Endometrial microvascular endothelial cells (primary cell): ENCODE data around the gene DGKD. TPM values are rescaled to one million over a fixed set of nuclear protein-coding genes. Genes with fewer than 3 reads are reported as not detected.

Experiments
- in situ Hi-C: cut with HindIII; loops from 2 replicates; pipeline ENCODE4 v1.10.0; 2017; ENCODE audit warnings: low sequenced_read_pairs, low pct_unique_long_range_greater_than_20kb; ENCODE audit errors: inconsistent ontology term
- total RNA-seq: library from RNA; depleted of rRNA; stranded (reverse); fragments of >200 nt; gene quantifications from one replicate; pipeline ENCODE4 v1.2.3, GENCODE V29; 2015; ENCODE audit errors: inconsistent ontology term

Gene DGKD
- total RNA-seq, 1 donor from 2014 or later: 4.7 TPM

DNA sequence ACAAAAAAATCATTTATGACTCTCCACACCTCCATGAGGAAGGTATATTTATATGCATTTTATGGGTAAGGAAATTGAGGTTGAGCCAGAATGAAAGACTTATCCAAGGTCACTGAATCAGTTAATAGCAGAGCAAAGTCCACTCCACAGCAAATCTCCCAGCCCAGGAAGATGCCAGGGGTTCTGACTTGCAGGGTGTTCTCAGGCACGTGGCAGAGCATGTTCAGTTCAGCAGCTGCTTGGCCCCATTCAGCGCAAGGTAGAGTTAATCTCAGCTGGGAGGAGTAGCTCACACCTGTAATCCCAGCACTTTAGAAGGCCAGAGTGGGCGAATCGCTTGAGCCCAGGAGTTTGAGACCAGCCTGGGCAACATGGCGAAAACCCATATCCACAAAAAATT, 17.8 kb upstream of the DGKD start:
- in situ Hi-C loops: no loop called here

DNA sequence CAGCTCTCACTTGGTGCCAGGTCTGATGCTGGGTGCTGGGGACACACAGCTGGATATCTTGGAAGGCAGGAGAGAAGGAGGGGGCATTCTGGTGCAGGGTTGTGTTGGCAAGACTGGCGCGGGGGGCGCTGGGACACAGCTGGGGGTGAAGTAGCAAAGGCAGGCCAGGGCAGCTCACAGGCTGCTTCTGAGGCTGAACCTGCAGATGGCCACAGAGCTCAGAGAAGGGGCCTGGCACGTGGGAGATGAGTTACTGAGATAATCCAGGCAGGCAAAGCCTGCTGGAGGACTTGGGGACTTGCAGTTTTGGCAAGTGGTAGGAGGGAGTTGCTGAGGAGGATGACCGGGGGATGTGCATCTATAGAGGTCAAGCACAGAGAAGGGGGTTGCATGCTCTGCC, 16.2 kb upstream of the DGKD start:
- in situ Hi-C loops: no loop called here

DNA sequence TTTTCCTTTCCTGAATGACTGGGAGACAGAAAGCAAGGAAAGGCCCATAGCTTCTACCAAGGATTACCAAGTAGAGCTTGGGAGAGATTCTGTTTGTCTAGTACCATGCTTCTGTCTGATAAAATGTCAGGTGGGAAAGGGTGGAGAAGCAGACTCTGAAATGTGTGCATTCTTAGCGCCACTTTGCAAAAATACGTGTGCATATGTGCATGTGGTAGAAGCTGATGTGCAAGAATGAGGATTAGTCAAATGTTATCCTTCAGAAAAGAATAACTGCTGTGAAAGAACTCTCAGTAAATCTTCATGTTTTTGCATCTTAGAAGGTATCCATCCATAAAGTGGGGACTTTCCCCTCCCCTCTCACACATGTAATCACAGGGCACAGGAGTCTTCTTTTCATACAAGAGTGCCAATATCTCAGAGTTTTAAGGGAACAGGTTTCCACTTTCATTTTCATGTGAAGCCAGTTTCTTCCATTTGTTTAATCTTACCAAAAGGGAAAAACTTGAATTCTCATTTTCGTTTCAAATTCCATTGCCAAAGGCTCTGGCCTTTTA, 15.4 kb upstream of the DGKD start:
- in situ Hi-C loops: no loop called here

DNA sequence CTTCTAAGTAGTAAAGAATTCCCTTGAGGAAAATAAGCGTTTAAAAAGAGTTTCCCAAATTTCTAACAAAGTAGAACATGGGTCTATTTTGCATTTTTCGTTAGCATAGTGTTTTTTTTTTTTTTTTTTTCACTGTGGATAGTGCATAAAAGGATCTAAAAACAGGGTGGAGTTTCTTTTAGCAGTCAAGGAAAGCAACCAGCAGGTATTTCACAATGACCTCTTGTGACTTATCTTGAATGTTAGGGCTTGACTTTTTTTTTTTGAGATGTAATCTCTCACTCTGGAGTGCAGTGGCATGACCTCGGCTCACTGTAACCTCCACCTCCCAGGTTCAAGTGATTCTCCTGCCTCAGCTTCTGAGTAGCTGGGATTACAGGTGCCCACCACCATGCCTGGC, 14.9 kb upstream of the DGKD start:
- in situ Hi-C loops: no loop called here

DNA sequence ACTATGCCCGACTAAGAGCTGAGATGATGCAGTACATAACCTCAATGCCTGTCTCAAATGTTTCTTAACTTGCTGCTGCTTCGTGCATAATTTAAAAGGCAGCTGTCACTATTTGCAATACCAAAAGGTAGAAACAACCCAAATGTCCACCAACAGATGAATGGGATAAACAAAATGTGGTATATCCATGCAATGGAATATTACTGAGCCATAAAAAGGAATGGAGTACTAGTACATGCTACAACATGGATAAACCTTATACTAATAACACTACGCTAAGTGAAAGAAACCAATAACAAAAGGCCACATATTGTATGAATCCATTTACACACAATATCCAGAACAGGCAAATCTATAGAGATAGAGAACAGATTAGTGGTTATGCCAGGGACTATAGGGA, 13.0 kb upstream of the DGKD start:
- in situ Hi-C loops: no loop called here

DNA sequence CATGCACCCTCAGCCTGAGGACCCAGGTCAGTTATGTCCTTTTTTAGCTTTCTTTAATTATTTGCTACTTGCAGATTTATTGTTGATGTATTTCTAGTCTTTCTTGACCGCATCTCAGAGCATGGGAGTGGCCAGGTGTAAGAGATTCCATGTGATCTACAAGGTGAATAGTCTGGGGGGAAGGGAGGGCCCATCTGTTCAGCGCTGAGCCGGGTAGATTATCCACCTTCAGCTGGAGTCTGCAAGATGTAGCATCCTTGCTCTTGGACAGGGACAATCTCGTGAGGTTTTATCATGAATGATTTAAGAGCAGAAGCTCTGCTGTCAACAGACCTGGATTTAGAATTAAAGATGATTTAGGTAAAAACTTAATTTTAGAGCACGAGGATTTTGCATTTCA, 12.0 kb upstream of the DGKD start:
- in situ Hi-C loops: no loop called here

DNA sequence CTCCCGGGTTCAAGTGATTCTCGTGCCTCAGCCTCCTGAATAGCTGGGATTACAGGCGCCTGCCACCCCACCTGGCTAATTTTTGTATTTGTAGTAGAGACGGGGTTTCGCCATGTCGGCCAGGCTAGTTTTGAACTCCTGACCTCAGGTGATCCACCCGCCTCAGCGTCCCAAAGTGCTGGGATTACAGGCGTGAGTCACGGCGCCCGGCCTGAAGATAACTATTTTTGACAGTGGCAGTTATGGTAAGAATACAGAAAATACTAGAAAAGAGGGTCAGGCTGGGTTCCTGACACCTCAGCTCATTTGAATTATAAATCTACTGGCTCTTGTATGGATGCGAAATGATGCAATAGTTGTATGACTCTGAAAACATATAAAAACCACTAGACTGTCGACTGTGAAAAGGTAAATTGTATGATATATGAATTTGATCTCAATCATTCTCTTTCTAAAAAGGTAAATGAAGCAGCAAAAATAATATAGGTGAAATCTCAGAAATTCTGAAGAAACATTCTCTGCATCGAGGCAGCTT, 11.1 kb upstream of the DGKD start:
- in situ Hi-C loops: no loop called here

DNA sequence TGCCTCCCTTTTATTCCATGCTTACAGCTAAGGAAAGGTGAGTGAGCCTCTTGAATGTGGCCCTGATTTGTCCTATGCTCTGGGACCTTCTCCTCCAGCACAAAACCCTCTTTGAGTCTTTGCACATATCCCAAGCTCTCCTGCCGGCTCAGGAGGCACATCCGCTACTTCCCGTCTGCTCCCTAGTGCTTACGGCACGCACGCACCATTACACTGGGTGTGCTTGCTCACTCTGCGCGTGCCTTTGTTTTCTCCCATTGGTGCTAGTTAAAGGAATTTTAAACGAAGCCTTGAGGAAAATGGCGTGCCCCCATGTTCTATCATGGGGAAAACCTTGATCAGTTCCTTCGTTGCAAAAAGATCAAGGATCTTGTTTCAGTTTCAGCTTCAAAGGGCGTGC, 7.9 kb upstream of the DGKD start:
- in situ Hi-C loops: no loop called here

DNA sequence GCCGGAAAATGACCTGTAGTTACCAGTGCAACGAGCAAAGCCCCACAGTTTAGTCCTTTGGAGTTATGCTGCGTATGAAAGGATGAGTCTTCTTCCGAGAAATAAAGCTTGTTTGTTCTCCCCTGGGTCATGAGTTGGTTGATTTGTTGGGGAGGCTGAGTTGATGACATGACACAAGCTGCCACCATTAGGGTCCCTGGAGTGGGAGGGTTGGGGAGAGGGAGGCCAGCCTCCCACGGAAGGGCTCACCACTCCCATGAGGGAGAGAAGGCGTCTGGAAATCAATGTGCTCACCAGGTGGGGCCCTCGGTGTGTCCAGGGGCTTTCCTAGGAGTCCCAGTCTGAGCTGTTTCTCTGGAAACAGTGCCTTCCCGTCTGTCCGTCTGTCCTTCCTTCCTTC, 7.4 kb upstream of the DGKD start:
- in situ Hi-C loops: no loop called here

DNA sequence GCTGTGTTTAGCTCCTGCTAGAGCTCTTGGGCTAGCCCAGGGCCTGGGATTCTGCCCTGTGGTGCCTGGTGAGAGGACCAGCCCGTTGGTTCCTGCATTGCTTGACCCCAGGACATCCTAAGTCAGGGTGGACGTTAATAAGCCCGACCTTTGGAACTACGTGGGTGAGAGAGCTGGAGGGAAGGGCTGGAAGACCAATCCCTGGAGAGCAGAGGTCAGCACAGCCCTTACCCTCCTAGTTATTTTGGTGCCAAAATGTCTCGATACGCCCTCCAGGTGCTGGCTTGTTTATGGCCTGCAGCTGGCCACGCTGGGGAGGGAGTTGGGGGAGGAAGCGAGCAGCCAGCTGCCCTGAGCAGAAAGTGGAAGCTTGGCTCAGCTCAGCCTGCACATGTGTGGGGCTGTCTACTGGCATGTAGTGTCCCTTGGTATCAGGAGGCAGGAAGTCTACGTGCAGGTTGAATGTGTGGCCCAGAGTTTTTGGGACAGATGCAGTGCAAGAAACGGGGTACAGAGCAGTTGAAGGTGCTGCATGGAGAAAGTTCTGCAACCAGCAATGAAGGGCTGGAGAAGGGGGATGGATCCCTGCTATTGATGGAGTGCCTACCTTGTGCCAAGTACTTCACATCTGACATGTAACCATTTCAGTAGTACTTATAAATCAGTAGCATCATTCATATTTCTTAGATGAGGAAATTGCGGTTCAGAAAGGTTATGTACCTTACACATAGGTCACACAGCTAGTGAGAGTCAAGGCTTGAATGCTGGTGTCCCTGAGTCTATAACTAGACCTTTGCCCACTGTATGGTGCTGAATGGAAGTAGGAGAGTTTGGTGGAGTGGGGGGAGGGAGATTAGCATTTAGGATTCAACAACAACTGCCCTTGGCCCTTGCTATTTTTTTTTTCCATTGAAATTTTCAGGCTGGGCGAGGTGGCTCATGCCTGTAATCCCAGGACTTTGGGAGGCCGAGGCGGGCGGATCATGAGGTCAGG, 5.0 kb upstream of the DGKD start:
- in situ Hi-C loops: no loop called here

DNA sequence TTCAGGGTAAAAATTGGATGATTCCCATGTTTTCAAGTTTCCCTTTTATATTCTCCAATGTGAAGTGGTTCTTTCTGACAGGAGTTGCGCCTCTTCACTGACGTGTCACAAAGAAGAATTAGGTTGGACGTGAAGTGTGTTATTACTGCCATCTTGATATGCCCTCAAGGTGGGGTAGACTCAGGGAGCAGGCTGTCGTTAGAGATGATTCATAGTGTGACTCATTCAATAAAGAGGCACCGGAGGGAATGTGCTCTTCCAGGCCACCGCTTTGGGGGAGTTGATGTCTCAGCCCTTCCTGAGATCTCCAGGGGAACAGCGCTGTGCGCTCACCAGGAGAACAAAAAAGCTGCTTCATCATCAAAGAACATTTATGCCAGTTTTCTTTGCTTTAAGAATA, 3.6 kb upstream of the DGKD start:
- in situ Hi-C loops: no loop called here

DNA sequence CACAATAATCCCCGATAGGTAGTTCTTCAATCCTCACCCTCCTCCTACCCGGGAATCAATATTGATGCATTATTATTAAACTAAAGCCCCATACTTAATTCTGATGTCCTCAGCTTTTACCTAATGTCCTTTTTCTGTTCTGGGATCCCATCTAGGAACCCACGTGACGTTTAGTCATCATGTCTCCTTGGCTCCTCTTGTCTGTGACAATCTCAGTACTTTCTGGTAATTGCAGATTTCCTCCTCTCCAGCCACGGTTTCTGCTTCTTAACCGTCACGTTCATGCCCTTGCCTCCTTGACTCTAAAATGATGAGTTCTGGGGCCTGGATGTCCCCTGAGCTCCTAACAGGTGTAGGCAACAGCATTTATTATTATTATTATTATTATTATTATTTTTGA, 2.9 kb upstream of the DGKD start:
- in situ Hi-C loops: no loop called here

DNA sequence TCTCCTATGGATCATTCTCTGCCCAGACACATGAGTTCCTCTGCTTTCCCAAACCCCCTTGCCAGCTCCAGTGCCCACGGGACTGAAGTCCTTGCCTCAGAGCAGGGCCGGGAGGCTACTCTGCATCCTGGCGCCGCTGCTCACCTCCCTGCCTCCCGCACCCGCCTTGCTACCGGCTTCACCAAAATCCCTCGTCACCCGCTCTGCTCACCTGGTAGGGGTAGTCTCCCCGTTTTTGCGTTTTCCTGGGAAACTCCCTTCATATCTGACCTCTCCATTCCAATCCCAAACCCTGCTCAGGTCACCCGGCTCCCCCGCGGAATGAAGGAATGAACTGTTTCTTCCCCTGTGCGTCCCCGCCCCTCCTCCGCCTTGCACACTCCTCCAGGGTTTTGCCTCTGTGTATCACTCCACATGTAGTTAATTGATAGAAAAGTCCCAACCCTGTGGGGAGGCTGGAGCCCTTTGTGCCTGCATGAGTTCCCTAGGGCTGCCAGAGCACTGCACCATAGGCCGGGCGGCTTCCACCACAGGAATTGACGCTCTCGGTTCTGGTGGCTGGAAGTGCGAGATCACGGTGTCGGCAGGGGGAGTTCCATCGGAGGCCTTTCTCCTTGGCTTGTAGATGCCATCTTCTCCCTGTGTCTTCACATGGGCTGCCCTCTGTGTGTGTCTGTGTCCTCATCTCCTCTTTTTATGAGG, 2.0 kb upstream of the DGKD start:
- in situ Hi-C loops: no loop called here

DNA sequence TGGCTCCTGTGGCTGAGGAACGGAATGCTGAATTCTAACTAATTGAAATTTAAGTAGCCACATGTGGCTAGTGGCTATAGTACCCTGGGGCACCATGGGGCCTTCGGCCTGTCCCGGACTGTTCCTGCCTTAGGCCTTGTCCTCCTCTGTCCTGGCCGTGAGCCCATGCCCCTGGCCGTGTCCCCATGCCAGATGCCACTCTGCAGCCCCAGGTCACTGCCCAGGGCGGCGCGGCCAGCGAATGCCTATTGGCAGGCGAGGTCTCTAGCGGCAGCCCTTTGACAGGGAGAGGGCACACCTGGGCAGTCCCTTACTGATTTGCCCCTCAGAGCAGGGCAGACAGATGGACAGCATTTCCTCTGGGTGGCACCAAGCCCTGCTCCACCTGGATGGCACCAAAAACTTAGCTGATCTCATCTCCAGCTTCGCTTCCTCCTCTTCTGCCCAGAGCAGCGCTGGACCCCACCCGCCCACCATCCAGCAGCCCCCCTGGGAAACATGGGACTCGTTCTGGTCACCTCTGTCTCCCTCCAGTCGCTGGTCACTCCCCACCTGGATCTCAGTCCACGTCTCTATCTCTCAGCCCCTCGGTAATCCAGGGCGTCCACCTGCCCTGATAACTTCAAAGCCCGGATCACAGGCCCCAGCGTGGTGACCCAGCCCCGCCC, 1.1 kb upstream of the DGKD start:
- in situ Hi-C loops: no loop called here

DNA sequence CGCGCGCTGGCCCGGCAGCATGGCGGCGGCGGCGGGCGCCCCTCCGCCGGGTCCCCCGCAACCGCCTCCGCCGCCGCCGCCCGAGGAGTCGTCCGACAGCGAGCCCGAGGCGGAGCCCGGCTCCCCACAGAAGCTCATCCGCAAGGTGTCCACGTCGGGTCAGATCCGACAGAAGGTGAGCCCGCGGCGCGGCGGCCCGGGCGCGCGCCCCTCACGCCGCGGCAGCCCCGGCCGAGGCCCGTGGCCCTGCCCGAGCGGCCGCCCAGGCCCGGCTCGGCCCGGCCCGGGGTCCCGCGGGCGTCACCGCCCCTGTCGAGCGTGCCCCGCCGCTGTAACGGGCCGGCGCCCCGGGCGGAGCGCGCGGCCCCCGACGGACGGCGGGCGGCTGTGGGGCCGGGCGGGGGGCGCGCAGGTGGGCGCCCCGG, 218 bp downstream of the DGKD start:
- in situ Hi-C loops: no loop called here

DNA sequence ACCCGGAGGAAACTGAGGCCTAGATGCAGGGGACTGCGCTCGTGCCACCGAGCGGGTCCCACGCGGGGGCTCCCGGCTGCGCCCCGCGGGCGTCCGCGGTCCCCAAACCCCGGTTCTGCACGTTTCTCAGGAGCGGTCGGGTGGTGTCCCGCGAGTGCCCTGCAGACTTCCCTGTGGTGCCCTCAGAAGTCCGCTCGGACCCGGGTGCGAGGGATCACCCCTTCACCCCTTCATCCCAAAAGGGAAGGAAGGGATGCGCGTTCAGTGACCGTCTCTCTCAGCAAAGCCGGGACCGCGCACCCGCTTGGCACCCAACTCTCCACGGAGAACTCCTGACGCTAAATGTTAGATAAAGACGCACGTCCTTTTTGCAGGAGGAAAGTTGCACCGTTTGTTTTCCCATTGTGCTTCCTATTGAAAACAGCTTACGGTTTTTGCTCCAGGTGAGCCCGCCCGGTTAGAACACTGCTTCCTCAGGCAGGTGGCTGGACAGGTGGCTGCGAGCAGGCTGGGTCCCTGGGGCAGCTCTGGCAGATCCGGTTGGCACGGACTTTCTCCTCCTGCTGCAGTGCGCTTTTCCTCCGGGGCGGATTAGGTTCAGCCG, 779 bp downstream of the DGKD start:
- in situ Hi-C loops: no loop called here

DNA sequence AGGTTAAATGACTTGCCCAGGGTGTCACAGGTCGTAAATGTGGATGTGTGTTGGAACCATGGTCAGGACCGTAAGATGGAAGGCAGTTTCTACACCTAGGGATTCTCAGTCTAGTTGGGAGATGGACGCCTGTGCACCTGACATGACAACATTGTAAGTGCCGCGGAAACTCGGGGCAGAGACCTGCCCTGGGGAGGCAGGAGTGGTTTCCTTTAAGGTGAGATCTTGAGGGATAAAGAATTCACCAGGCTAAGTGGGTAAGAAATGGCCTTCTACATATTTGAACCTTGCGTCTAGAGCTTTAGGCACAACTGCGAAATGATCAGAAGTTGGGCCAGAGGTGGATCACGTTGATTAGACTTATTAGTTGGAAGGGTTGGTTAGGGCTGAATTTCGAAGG, 1.6 kb downstream of the DGKD start:
- in situ Hi-C loops: no loop called here

DNA sequence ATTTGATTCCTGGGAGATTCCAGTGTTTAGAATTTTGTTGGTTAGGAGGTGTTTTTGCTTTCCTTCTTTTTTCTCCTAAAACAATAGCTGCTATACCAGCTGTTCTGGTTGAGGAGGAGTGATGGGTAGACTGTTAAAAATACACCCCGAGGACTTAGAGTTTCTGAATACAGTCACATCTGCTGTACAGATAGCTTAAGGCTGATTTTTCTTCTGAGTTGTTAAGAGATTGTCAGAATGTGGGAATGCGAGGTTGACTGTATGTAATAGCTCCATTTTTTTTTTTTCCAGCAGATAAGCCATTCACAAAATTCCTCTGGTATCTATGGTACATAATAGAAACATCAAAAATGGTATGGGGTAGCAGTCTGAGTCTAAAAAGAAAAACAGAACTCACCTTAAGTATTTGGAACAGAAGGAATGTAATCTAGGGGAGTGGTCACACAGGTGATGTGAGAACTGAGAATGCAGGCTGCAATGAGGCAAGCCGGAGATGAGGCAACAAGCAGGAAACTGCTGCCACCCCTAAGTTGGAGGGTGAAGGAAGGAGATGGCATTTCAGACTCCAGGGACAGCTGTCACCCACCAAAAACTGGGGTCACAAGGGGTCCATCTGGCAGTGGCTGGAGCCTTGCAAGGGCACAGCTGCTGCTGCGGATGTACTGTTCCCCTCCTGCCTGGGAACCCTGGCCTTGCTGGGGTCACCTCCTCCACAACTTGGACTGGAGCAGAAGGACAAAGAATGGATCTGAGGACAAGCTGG, 2.4 kb downstream of the DGKD start:
- in situ Hi-C loops: no loop called here
